NCI-H187 treated with DMSO at 0.1 percent for 48 hours (cell line): ENCODE data around the gene CNBD2.
A peak's percentile ranks its signal among the peaks of the same experiment; 100 is the strongest.
"Not testable (repeated sequence)": the region's sequence is repeated elsewhere in the genome, so short reads cannot be mapped to it uniquely, and the experiment has no call there.

Experiments used
- DNase-seq: peaks from one replicate; lab custom pipeline; 2025; lab: John Stamatoyannopoulos, UW

Gene CNBD2

DNA sequence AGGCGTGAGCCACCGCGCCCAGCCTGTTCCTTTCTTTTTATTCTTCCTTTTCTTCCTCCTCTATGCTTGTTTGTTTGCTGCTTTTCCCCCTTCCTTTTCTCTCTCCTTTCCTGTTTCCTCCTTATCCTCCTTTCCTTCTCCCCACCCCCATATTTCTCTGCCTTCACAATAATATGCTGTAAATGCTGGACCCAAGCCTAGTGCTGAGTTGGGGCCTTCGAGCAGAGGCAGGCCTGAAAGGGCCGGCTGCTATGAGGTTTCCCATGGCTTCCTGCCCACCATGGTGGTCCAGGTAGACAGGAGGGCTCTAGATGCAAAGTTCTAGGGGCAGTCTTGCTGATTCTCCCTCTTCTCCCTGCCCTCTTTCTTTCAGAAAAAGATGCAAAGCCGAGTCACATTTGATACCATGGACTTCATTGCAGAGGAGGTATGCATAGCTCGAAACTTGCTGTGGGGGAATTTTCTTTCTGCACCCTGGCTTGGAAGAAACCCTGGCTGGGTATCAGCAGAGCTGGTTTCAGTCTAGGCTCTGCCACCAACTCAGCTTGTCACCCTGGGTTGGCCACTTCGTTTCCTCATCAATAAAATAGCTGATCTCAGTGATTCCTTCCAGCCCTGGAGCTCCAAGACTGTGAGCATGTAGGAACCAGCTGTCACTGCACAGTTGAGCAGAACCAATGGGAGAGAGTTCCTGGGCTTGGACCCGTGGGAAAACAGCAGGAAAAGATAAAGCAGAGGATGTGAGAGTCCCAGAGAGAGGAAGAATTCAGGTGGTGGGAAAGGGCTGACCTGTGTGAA, 7.4 kb downstream of the CNBD2 start:
- DNase-seq = no peak

DNA sequence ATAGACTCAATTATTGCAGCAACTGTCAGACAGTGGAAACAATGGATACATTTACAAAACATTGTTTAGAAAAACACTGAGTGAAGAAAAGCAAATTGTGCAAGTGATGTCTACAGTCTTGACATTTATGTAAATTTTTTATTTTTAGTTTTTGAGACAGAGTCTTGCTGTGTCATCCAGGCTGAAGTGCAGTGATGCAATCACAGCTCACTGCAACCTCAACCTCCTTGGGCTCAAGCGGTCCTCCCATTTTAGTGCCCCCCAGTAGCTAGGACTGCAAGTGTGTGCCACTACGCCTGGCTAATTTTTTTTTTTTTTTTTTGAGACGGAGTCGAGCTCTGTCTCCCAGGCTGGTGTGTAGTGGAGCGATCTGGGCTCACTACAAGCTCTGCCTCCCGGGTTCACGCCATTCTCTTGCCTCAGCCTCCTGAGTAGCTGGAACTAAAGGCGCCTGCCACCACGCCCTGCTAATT, 9.7 kb downstream of the CNBD2 start:
- no peak for DNase-seq

DNA sequence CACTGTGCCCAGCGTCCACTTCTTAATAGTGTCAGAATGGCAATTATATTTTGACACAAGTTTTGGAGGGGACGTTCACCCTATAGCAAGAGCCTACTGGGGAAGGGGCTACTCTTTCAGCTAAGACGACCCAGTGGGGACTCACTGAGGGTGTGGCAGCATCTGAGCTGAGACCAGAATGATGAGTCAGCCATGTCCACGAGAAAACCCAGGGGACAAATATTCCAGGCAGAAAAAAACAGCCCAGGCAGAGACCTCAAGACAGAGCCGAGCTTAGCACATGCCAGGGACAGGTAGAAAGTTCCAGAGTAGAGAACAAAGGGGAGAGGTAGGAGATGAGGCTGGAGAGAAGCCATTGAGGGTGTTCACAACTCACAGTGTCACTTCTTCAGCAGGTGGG, 11.2 kb downstream of the CNBD2 start:
- no peak for DNase-seq

DNA sequence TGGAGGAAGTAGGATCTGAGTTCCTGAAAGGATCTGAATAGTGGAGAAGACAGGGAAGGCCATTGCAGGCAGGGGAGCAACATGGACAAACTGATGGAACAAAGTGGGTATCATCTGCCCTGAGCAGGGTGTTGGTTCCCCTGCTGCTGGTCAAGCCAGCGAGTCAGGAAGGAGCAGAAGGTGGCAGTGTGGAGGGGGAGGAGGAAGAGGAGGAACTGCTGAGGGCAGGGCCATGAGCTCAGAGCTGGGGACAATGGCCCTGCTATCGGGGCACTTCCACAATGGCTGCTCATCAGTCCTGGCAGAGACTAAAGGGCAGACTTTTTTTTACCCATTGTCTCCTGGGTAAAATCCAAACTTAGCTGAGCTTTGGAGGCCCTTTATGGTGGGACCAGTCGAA, 13.6 kb downstream of the CNBD2 start:
- no peak for DNase-seq

DNA sequence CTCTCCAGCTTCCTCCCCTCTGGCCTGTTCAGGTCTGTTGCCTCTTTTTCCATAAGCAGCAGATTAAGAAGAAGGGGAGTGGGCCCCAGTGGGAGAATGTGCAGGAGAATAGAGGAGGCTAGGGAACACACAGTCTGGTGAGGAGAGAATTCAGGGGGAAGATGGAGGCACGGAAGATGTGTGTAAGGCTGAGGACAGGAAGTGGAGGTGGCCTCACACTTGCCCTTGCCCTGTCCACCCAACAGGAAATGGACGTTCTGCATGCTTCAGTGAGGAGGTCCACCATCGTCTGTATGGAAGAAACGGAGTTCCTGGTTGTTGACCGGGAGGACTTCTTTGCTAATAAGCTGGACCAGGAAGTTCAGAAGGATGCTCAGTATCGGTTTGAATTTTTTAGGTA, 16.0 kb downstream of the CNBD2 start:
- no peak for DNase-seq

DNA sequence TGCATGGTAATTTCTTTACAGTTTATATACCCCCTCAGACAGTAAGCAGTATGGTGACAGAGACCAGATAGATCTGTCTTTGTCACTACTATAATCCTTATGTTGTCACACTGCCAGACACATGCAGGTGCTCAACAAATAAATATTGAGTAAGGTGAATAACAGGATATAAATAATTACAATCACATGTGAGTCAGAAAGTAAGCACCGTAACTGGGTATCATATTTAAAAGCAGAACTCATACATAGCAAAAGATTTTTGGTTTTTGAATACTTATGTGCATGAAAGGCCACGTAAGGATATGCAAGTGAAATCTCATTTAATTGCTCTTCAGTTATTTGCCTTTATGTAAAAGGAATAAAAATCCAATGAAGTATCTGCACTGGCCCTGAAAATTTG, 17.4 kb downstream of the CNBD2 start:
- no peak for DNase-seq

DNA sequence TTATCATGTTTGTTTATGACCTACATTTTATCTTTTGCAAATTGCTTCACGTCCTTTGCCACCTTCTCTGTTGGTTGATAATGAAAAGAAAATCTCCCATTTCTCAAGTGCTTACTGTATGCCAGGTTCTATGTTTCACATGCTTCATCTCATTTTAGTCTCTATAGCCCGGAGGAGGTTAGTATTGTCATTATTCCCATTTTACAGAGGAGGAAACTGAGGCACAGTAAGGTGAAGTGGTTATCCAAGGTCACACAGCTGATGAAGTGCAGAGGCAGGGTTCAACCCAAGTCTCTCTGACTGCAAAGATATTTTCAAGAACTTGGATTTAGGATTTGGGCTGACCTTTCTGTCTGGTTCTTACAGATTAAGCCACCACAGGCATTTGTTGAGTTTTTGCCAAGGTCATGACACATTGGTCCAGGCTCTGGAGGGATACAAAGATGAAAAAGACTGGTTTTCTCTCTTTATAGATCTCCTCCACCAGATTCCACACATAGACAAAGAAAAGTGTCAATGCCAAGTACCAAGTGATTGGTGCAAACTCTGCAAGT, 20.6 kb downstream of the CNBD2 start:
- no peak for DNase-seq

DNA sequence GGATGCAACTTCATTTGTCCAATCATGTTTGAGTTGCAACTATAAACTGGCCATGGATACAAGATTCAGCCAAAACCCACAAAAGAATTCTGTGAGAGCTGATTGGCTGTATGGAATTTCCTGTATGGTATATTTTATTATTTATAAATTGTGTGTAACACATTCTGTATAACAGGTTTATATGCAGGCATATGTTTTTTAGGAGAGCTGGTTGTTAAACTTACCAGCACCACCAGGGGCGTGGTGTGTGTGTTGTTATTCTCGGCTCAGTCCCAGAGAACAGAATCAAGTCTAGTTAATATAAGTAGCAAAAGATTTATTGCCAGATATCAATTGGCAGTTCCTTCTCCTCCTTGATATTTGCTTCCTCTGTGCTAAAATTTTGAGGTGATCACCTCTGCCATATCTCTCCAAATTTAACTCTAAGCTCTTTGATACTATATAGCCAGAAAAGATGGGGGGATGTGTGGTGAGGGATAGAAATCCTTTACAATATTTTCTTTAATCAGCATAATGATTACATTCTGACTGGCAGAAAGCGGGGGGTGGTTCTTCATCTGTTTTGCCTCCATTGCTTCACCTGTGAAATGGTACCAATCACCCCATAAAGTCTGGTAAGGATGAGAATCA, 22.9 kb downstream of the CNBD2 start:
- DNase-seq = no peak

DNA sequence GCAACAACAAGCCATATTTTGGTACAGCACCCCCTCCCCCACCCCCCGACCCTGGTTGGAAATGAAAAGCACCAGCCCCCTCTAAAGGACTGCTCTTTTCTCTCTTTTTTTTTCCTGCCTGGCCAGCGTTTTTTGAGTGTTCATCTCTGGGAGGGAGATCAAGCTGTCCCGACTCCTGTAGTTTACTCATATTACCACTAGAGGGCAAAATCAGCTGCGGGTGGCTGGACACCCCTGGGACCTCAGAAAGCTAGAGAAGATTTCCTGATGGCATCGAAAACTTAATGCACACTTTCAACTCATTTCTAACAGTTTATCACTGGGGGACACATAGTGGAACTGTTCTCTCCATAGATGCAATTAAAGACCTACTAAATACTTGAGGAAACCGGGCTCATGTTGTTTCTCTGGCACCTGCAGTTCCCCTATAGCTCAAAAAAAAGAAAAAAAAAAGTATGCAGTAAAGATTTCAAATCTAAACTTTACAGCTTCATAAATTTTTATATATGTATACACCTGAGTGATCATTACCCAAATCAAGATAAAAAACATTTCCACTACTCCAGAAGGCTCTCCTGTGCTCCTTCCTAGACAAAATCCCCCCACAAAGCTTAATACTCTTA, 24.4 kb downstream of the CNBD2 start:
- peak; percentile 2 for DNase-seq

DNA sequence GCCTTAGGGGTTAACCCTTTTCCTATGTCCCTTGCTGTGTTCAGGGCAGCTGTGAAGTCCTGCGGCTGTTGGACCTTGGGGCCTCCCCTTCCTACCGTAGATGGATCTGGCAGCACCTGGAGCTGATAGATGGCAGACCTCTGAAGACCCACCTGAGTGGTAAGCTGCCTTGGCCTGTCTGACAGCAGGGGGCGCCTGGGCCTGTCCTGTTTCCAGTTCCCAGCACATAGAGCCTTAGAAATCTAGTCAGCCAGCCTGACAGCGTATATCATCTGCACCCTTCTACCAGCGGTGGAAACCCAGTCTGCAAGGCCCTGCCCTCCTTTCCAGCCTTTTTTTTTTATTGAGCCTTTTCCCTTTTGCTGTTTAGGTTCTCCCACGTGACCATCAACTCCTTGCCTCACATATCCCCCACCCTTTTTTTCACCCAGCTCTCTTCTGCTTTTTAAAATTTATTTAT, 26.6 kb downstream of the CNBD2 start:
- DNase-seq = peak; percentile 42

DNA sequence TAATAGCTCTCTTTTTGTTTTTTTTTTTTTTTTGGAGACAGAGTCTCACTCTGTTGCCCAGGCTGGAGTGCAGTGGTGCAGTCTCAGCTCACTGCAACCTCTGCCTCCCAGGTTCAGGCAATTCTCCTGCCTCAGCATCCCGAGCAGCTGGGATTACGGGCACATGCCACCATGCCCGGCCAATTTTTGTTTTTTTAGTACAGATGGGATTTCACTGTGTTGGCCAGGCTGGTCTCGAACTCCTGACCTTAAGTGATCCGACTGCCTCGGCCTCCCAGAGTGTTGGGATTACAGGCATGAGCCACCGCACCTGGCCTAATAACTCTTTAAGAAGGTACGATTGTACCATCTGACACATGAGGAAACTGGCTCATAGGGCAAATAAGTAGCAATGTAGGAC, 28.1 kb downstream of the CNBD2 start:
- not testable (repeated sequence) for DNase-seq

DNA sequence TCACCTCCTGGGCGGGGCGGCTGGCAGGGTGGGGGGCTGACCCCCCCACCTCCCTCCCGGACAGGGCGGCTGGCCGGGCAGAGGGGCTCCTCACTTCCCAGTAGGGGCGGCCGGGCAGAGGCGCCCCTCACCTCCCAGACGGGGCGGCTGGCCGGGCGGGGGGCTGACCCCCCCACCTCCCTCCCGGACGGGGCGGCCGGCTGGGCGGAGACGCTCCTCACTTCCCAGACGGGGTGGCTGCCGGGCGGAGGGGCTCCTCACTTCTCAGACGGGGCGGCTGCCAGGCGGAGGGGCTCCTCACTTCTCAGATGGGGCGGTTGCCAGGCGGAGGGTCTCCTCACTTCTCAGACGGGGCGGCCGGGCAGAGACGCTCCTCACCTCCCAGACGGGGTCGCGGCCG, 32.9 kb downstream of the CNBD2 start:
- DNase-seq = not testable (repeated sequence)

DNA sequence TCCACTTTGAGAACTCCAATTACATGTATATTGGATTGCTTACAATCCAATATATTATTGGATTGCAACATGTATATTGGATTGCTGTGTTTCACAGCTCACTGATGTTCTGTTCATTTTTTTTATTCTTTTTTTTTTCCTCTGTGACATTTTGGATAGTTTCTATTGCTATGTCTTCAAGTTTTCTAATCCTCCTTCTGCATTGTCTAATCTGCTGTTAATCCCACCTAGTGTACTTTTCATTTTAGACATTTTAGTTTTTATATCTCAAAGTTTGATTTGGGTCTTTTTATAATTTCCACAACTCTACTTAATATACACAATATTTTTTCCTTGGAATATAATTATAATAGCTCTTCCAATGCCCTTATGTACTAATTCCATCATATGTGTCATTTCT, 34.5 kb downstream of the CNBD2 start:
- no peak for DNase-seq

DNA sequence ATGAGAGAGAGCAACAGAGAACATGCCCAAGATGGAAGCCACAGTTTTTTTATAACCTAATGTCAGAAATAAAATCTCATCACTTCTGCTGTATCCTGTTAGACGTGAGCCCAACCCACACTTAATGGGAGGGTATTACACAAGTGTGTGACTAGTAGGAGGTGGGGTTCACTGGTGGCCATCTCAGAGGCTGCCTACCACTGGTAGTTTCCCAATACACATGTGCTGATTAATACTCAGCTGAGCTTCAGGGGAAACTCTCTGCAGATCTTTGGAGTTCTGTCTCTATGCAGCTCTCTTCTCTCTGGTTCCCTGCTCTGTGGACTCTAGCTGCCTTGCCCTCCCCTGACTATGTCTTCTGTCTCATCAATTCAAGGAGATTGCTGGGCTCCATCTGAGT, 35.7 kb downstream of the CNBD2 start:
- no peak for DNase-seq

DNA sequence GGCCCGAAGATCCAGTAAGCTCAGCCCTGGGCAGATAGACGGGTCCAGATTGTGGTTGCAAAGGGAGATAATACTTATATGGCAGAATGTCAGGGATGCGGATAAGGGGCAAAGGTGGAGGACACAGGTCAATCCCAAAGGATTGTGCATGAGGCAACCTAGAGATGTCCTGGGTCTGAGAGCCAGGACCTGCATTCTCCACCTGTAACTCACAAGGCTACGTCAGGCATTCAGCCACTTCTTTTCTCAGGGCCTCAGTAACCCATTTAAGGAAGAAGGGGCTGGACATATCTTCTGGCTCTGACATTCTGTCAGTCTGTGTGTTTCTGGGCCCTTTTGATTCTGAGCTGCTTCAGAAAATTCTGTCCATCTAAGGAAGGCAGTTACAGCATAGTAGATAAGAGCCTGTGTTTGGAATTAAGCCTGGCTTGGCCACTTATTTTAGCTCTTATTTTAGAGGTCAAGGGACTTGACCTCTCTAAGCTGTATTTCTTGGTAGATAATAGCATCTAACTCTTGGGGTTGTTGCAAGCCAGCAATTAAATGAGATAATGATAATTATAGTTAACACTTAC, 40.2 kb downstream of the CNBD2 start:
- no peak for DNase-seq

DNA sequence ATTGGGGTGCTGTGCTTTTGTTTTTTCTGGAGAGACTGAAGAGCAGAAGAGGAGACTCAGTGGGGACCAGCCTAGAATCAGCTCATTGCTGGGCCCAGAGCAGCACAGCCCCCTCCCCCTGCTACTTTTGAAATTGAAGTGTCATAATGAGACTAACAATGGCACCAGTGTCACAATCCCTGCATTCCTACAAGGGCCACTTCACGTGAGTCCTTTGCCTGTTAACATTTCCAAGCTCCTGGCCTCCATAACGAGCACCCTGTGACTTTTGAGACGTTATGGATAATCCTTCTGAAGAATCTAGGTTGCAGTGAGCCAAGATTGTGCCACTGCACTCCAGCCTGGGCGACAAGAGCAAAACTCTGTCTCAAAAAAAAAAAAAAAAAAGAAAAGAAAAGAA, 41.7 kb downstream of the CNBD2 start:
- no peak for DNase-seq

DNA sequence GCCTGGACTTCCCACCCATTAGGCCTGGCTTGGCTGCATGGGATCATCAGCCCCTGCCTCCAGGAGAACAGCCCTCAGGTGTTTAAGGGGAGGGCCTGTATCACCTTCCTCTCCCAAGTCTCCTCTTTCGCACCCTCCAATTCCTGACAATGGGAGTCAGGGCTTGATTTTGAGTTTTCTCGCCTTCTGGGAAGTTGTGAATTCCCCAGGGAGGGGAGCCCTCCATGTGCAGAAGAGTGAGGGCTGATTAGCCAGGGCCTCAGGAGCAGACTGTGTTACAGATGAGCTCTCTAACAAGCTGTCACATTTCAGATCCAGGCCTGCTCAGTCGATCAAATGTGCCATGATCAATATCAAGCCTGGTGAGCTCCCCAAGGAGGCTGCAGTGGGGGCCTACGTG, 42.4 kb downstream of the CNBD2 start:
- DNase-seq = no peak

DNA sequence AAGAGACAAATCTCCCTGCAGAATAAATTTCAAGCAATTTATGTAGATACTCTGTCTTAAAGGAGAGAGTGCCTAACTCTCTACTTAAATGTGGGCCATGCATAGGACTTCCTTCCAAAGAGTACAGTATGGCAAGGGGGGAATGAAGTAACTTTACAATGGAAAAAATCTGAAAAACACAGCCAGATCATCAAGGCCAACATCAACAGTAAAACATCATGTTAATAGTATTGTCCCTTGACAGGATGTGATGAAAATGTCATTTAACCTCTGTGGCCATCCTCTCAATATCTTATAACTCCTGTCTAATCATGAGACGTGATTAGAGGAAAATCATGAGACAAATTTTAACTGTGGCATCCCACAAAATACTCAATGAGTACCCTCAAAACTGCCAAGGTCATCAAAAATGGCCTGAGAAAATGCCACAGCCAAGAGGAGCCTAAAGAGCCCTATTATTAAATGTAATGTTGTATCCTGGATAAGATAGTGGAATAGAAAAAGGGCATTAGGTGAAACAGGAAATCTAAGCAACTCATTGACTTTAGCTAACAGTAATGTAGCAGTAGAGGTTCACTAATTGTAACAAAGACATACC, 47.5 kb downstream of the CNBD2 start:
- DNase-seq = no peak

DNA sequence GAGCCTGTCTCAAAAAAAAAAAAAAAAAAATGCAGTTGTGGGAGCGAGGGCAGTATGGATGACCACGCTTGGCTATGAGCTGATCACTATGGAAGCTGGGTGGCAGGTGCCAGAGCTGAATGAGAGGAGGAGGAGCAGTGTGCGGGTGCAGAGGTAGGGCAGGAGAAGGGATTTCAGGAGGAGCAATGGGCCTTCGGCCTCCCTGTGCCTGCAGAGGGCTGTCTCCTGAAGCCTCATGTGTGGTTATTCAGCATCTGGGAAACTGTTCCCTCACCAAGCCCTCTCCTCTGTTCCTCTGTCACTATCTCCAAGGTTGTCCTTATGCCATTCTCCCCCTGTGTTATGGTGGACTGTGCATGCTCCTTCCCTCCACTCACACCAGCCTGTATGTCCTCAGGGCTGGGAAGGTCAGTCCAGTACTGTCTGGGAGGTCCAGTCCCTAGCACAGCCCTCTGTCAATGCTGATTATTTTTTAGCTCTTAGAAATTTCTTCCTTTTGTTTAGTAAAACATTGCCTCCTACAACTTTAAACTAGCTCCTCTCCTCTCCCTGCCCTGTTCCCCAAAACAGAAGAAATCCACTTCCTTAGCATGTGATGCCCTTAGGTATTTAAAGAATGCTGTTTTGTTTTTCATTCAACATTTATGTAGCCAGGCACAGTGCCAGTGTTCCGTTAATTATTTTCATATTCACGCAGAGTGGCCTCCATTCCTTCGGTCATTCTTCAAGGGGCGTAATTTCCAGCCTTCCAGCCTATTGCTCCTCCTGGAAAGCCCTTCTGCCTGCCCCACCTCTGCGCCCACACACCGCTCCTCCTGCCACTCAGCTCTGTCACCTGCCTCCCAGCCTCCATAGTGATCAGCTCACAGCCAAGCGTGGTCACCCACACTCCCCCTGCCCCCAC, 48.9 kb downstream of the CNBD2 start:
- DNase-seq = no peak

DNA sequence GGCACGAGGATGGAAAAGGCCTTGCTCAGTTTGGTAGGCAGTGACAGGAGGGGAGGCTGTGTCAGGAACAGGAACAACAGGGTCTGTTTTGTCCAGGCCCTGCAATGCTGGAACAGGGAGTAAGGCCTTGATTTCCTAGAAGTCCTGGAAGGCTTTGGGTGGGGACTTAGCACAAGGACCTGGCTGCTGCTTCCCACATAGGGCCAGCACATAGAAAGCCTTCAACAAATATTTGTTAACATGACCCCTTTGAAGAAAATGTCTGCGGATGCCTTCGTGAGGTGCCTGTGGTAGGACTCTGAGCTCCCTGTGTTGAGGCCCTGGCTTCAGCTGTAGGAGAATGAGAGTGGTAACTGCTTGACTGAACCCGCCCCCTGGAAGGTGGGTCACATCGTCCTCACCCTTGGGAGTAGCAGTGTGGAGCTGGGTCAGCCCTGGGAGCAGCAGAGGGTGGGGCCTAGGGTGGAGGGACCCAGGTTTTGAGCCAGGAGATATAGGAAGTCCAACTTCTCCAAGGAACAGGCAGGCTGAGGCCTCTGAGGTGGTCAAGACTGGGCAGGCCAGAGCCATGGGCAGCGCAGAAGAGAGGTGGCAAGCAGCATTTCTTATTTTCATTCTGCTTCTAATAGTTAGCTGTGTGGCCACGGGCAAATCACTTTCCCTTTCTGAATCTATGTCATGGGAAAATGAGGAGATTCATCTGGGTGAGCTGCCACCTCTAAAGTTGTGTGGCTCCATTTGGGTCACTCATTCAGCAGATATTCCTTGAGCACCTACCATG, 50.0 kb downstream of the CNBD2 start:
- DNase-seq = no peak
